Fibroblast of villous mesenchyme (primary cell): Measurements from ENCODE around the gene MYORG. TPM values are rescaled to one million over a fixed set of nuclear protein-coding genes. Genes with fewer than 3 reads are reported as not detected.

Experiments used
- DNase-seq: peaks from one replicate; pipeline ENCODE4 v3.0.0-alpha.2; 2010; ENCODE audit warnings: low read depth
- H3K4me3 ChIP-seq: 2 replicates; pipeline ENCODE4 v1.5.1; 2011; ENCODE audit warnings: low read depth, mild to moderate bottlenecking, low read length
- CTCF ChIP-seq: IDR thresholded peaks from 2 replicates; pipeline ENCODE4 v1.5.1; 2012; ENCODE audit warnings: low read depth, mild to moderate bottlenecking, low read length; ENCODE audit not compliant: insufficient read depth
- total RNA-seq: library from RNA; depleted of rRNA; stranded (reverse); fragments of >200 nt; gene quantifications from 2 replicates; pipeline ENCODE4 v1.2.3, GENCODE V29; 2012

MYORG gene
- total RNA-seq, 1 donor: 1.3 TPM

DNA sequence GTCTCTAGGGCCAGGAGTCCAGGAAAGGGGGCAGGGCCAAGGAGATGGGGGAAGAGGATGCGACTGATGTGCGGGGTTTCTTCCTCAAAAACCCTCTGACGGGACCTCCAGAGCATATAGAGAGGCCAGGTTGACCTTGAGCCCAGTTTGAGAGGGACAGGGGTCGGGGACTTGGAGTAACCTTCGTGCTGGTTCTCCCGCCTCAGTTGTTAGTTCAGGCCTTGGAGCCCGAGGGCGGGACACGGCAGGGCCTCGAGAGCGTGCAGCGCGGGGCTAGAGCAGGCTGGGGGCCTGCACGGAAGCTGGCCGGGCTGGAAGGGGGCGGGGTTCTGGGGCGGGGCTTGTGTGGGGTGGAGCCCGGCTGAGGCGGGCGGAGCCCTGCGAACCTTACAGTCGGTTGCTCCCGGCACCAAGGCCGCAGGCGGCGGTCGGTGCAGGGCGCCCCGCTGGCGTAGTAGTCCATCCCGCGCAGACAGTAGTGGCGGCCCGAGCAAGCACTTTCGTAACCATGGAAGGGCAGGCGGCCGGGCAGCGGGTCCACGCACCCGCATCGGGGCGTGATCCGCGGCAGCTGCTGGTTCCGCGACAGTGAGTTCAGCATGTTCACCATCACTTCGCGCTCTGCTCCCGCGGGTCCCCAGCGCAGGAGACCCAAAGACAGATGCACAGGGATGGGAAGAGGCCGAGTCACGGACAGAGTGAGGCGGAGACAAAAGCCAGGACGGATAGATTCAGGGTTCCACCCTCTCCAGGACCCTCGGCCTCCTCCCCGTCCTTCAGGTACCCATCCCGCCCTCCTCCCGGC, 4.0 kb upstream of the MYORG start:
- no peak for TF ChIP-seq CTCF
- H3K4me3 ChIP-seq: peak overlapping the region; percentile 59
- peak; percentile 75 for DNase-seq

- DNase-seq: no peak
These were observed 3.4 kb upstream of the MYORG start for GRCh38 chr9:34380034-34380510.

GRCh38 chr9:34379334-34380033, 2.8 kb upstream of the MYORG start:
- H3K4me3 ChIP-seq: peak overlapping the region; percentile 40
- peak; percentile 80 for DNase-seq
- TF ChIP-seq CTCF: peak; percentile 99

More at GRCh38 chr9:34380034-34380510, 3.4 kb upstream of the MYORG start:
- no peak for TF ChIP-seq CTCF
- H3K4me3 ChIP-seq: peak overlapping the region; percentile 40

DNA sequence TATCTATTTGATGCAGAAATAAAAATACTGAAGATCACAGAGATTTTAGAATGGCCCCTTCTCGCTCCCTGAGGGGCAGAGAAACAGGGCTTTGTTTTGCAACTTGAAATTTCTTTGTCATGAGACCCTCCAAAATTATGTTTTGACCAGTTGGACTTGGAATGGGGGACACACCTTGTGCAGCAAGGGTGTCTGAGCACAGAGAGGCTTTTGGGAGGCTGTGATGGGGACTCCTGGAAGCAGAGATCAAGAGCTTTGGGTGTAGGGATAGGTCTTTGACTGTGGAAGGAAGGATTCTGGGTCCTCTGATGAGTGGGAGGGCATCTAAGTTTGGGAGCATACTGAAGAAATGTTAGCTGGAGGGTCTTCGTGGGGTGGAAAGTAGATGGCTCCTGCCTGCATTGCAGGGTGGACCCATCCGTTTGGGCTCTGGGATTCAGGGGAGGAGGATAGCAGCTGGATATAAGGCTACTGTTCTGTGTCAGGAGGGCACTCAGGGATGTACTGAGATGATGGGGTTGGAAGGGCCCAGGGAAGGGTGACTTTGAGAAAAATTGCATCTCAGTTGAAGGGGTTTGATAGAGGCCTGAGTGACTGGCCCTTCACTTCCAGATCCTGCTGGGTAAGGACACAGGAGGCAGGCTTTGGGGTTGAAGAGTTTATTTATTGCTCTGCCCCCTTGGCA, 1.8 kb upstream of the MYORG start:
- TF ChIP-seq CTCF: no peak
- DNase-seq: no peak
- no peak overlapping the region for H3K4me3 ChIP-seq

GRCh38 chr9:34377404-34377746, 677 bp upstream of the MYORG start:
- TF ChIP-seq CTCF: no peak
- no peak for DNase-seq
- peak overlapping the region; percentile 55 for H3K4me3 ChIP-seq

- TF ChIP-seq CTCF: no peak
- no peak for DNase-seq
- peak overlapping the region; percentile 55 for H3K4me3 ChIP-seq
These were observed 650 bp downstream of the MYORG start for GRCh38 chr9:34375901-34376595.
